IMR-90 (cell line): ENCODE data around the gene EPHA2. TPM values are rescaled to one million over a fixed set of nuclear protein-coding genes. Genes with fewer than 3 reads are reported as not detected.

ENCODE experiments used
- ATAC-seq: fragments of 200-7000 bp; cut with Tn5 transposase; 2 replicates; pipeline ENCODE4 v1.9.1; 2020; ENCODE audit warnings: low read depth, mild to moderate bottlenecking, moderate library complexity
- BruUV-seq: library from RNA; stranded (reverse); fragments of 400-500 nt; replicated peaks from 2 replicates; lab custom pipeline; 2021; lab: Mats Ljungman, UMichigan
- CTCF ChIA-PET: fragments of 300-600 bp; formaldehyde crosslinking; extraction: SDS; loops from one replicate; lab custom pipeline; 2021; ENCODE audit warnings: antibody characterized with exemption; lab: Yijun Ruan, JAX
- POLR2A ChIA-PET: fragments of 300-600 bp; sonication (Branson Sonifier 250); formaldehyde crosslinking; loops from one replicate; lab custom pipeline; 2022; ENCODE audit warnings: antibody characterized with exemption; ENCODE audit not compliant: unreplicated experiment; lab: Charles Lee
- DNase-seq: peaks from one replicate; pipeline ENCODE4 v3.0.0; 2013
- H2AFZ ChIP-seq: replicated peaks from 2 replicates; pipeline ENCODE3; 2013; ENCODE audit warnings: low read length, mild to moderate bottlenecking; ENCODE audit not compliant: poor library complexity
- H2AK5ac ChIP-seq: 2 replicates; pipeline ENCODE4 v1.6.1; 2013; ENCODE audit warnings: low read depth, low read length, inconsistent platforms
- H2AK9ac ChIP-seq: replicated peaks from 2 replicates; pipeline ENCODE3; 2013; ENCODE audit warnings: mild to moderate bottlenecking, low read depth, low read length, moderate library complexity; ENCODE audit not compliant: poor library complexity
- H2BK120ac ChIP-seq: 2 replicates; pipeline ENCODE4 v1.6.1; 2013; ENCODE audit warnings: low read depth, low read length, inconsistent platforms
- H2BK15ac ChIP-seq: 3 replicates; pipeline ENCODE4 v1.6.1; 2013; ENCODE audit warnings: low read depth, low read length, inconsistent platforms
- H2BK20ac ChIP-seq: 2 replicates; pipeline ENCODE4 v1.6.1; 2013; ENCODE audit warnings: low read depth, mild to moderate bottlenecking, inconsistent platforms, low read length, moderate library complexity
- H2BK5ac ChIP-seq: 2 replicates; pipeline ENCODE4 v1.6.1; 2013; ENCODE audit warnings: mild to moderate bottlenecking, low read depth, low read length, inconsistent platforms; ENCODE audit not compliant: poor library complexity, severe bottlenecking
- H3K14ac ChIP-seq: replicated peaks from 2 replicates; pipeline ENCODE4 v1.6.1; 2013; ENCODE audit warnings: low read depth, low read length, inconsistent platforms
- H3K18ac ChIP-seq: 2 replicates; pipeline ENCODE4 v1.6.1; 2013; ENCODE audit warnings: low read depth, low read length, control low read depth
- H3K23ac ChIP-seq: 2 replicates; pipeline ENCODE4 v1.6.1; 2013; ENCODE audit warnings: low read depth, low read length, inconsistent platforms
- H3K27ac ChIP-seq: 2 replicates; pipeline ENCODE4 v1.5.1; 2013; ENCODE audit warnings: mild to moderate bottlenecking, control low read depth, low read length; ENCODE audit not compliant: insufficient read depth
- H3K27me3 ChIP-seq: 2 replicates; pipeline ENCODE4 v1.6.1; 2013; ENCODE audit warnings: low read length; ENCODE audit not compliant: control insufficient read depth, insufficient read depth
- H3K36me3 ChIP-seq: 2 replicates; pipeline ENCODE4 v1.6.1; 2013; ENCODE audit warnings: low read length, mixed read lengths; ENCODE audit not compliant: control insufficient read depth, insufficient read depth
- H3K4ac ChIP-seq: 2 replicates; pipeline ENCODE4 v1.6.1; 2013; ENCODE audit warnings: low read depth, low read length, inconsistent platforms
- H3K4me1 ChIP-seq: 2 replicates; pipeline ENCODE4 v1.6.1; 2013; ENCODE audit warnings: low read length, mixed read lengths; ENCODE audit not compliant: control insufficient read depth, insufficient read depth
- H3K4me2 ChIP-seq: 2 replicates; pipeline ENCODE4 v1.6.1; 2013; ENCODE audit warnings: low read depth, mild to moderate bottlenecking, control low read depth, low read length, moderate library complexity
- H3K4me3 ChIP-seq: 2 replicates; pipeline ENCODE4 v1.5.1; 2013; ENCODE audit warnings: low read depth, mild to moderate bottlenecking, control low read depth, low read length, moderate library complexity; ENCODE audit not compliant: insufficient read depth
- H3K56ac ChIP-seq: 2 replicates; pipeline ENCODE4 v1.6.1; 2013; ENCODE audit warnings: low read length, inconsistent platforms; ENCODE audit not compliant: insufficient read depth; ENCODE audit errors: extremely low read depth
- H3K79me1 ChIP-seq, 2 experiments: 2 replicates each; pipeline ENCODE4 v1.6.1; 2013; ENCODE audit warnings: low read length in 2 of 2, inconsistent platforms in 1 of 2, low read depth in 1 of 2
- H3K9ac ChIP-seq: 2 replicates; pipeline ENCODE4 v1.6.1; 2013; ENCODE audit warnings: low read depth, low read length, control low read depth
- H3K9me1 ChIP-seq: 2 replicates; pipeline ENCODE4 v1.6.1; 2013; ENCODE audit warnings: low read length, inconsistent platforms; ENCODE audit not compliant: insufficient read depth
- H3K9me3 ChIP-seq: 2 replicates; pipeline ENCODE4 v1.6.1; 2013; ENCODE audit warnings: low read length; ENCODE audit not compliant: control insufficient read depth, insufficient read depth
- H4K20me1 ChIP-seq: 2 replicates; pipeline ENCODE4 v1.6.1; 2013; ENCODE audit warnings: low read length, inconsistent platforms; ENCODE audit not compliant: insufficient read depth
- H4K5ac ChIP-seq: 2 replicates; pipeline ENCODE4 v1.6.1; 2013; ENCODE audit warnings: mild to moderate bottlenecking, low read depth, low read length, control low read depth
- H4K8ac ChIP-seq, 2 experiments: 2 replicates each; pipeline ENCODE4 v1.6.1; 2013; ENCODE audit warnings: low read depth in 2 of 2, low read length in 2 of 2, control low read depth in 1 of 2, inconsistent platforms in 1 of 2
- H4K91ac ChIP-seq: 2 replicates; pipeline ENCODE4 v1.6.1; 2013; ENCODE audit warnings: low read depth, low read length, inconsistent platforms; ENCODE audit not compliant: insufficient read depth
- CEBPB ChIP-seq: IDR thresholded peaks from 2 replicates; pipeline ENCODE4 v1.6.1; 2012; ENCODE audit warnings: low read depth, low read length, improper control_type of control experiment
- ELK1 ChIP-seq: fragments of 150-350 bp; IDR thresholded peaks from 2 replicates; pipeline ENCODE4 v1.6.1; 2016; ENCODE audit warnings: low read depth, mild to moderate bottlenecking, low read length, moderate library complexity, borderline replicate concordance
- FOS ChIP-seq: fragments of 150-350 bp; IDR thresholded peaks from 2 replicates; pipeline ENCODE4 v1.6.1; 2016; ENCODE audit warnings: low read depth, low read length
- MAFK ChIP-seq: IDR thresholded peaks from 2 replicates; pipeline ENCODE4 v1.6.1; 2012; ENCODE audit warnings: low read depth, low read length, improper control_type of control experiment
- MAZ ChIP-seq: IDR thresholded peaks from 2 replicates; pipeline ENCODE4 v1.6.1; 2012; ENCODE audit warnings: low read depth, mild to moderate bottlenecking, low read length, improper control_type of control experiment, moderate library complexity, borderline replicate concordance
- NFE2L2 ChIP-seq: fragments of 150-350 bp; IDR thresholded peaks from 2 replicates; pipeline ENCODE4 v1.6.1; 2016; ENCODE audit warnings: low read depth, mild to moderate bottlenecking, low read length
- POLR2A ChIP-seq: IDR thresholded peaks from 2 replicates; pipeline ENCODE4 v1.6.1; 2012; ENCODE audit warnings: mild to moderate bottlenecking, low read depth, low read length
- RCOR1 ChIP-seq: IDR thresholded peaks from 2 replicates; pipeline ENCODE4 v1.6.1; 2012; ENCODE audit warnings: mild to moderate bottlenecking, low read length, improper control_type of control experiment; ENCODE audit not compliant: insufficient replicate concordance
- SMC3 ChIP-seq: fragments of 150-350 bp; IDR thresholded peaks from 2 replicates; pipeline ENCODE4 v1.6.1; 2016; ENCODE audit warnings: low read depth, mild to moderate bottlenecking, antibody characterized with exemption, low read length, moderate library complexity
- USF2 ChIP-seq: fragments of 150-350 bp; IDR thresholded peaks from 2 replicates; pipeline ENCODE4 v1.6.1; 2017; ENCODE audit warnings: mild to moderate bottlenecking, antibody characterized with exemption, low read length, low read depth
- WGBS, 2 experiments: methylation state at CpG; one replicate each; pipeline versions ENCODE4 v1.1.5 to v1.1.7; 2013; ENCODE audit warnings: missing lambda C conversion rate in 2 of 2; ENCODE audit not compliant: insufficient read length in 1 of 2; ENCODE audit errors: extremely low coverage in 2 of 2; 5-methylcytosine and 5-hydroxymethylcytosine counted together
- dilution Hi-C: fragments of 300-500 bp; cut with HindIII; formaldehyde crosslinking; loops from one replicate; pipeline ENCODE4 v1.14.3; 2018; ENCODE audit warnings: low sequenced_read_pairs; ENCODE audit not compliant: unreplicated experiment
- in situ Hi-C: fragments of 300-500 bp; cut with MboI; formaldehyde crosslinking; loops from 3 replicates; pipeline ENCODE4 v1.14.3; 2019; ENCODE audit warnings: low sequenced_read_pairs, inconsistent platforms, mixed read lengths
- intact Hi-C: fragments of 100-400 bp; cut with micrococcal nuclease; formaldehyde crosslinking; loops from 2 replicates; pipeline ENCODE4 v1.10.0; 2022
- polyA plus RNA-seq, 3 experiments: library from polyadenylated mRNA; depleted of rRNA; stranded (reverse); fragments of >200 nt; gene quantifications; 2 replicates each; pipeline ENCODE4 v1.2.3, GENCODE V29; 2012; ENCODE audit warnings: low replicate concordance in 1 of 3
- total RNA-seq: library from RNA; depleted of rRNA; stranded (reverse); fragments of >200 nt; gene quantifications from 2 replicates; pipeline ENCODE4 v1.2.3, GENCODE V29; 2012

EPHA2 gene
- total and polyA plus RNA-seq, 2 of the 4 experiments (the other 2 are of a cell fraction) = 24.0 to 72.6 TPM

GRCh38 chr1:16126743-16127515 is 28.9 kb downstream of the EPHA2 start:
- Histone ChIP-seq H3K4me3 (no peak overlapping the region), H3K23ac (no peak overlapping the region), H3K9me1 (peaks cover 11% of the 10 kb centered on the region), H4K5ac (no peak overlapping the region), H2AK9ac (no peak overlapping the region), H2AK5ac (no peak overlapping the region), H3K4me1 (peaks cover 12% of the 10 kb centered on the region), H3K4me2 (no peak overlapping the region), H2BK5ac (no peak overlapping the region), H2BK15ac (no peak overlapping the region), H3K9me3 (no peaks in the 10 kb centered on the region), H3K27ac (no peak overlapping the region), H3K9ac (no peak overlapping the region), H3K27me3 (no peaks in the 10 kb centered on the region), H3K4ac (no peak overlapping the region), H3K36me3 (peaks cover 75% of the 10 kb centered on the region), H3K56ac (no peak overlapping the region), H2AFZ (peak overlapping the region; percentile 23), H4K91ac (no peak overlapping the region), H4K20me1 (peaks cover 61% of the 10 kb centered on the region), H3K18ac (no peak overlapping the region), H4K8ac (no peak overlapping the region), H2BK20ac (no peak overlapping the region), H3K14ac (no peak overlapping the region), H3K79me1 (peaks cover 12 to 78% of the 10 kb centered on the region in 2 experiments), H2BK120ac (no peak overlapping the region)
- dilution Hi-C loops (no loop called here), in situ Hi-C loops (no loop called here), intact Hi-C loops (no loop called here)
- no peak for DNase-seq
- TF ChIP-seq RCOR1 (no peak), FOS (no peak), SMC3 (no peak), POLR2A (no peak), USF2 (no peak), MAFK (no peak), CEBPB (no peak), ELK1 (no peak), NFE2L2 (no peak), MAZ (no peak)
- POLR2A ChIA-PET = no interaction called here
- WGBS, 2 experiments = 85% methylated on average over 6 of the region's 12 CpGs; no CpG with 5 or more reads in 1 of the 2 experiments
- CTCF ChIA-PET = interaction anchor here (0.8 kb wide), 1 partner anchor 44 kb away, joined by 4 read pairs; no protein-coding TSS in a partner anchor
- no peak for ATAC-seq
- no TSS peak for BruUV-seq
